Activated CD4-positive, alpha-beta T cell treated with anti-CD3 and anti-CD28 coated beads for 36 hours (primary cell): ENCODE results near the gene DCAF7. TPM values are rescaled to one million over a fixed set of nuclear protein-coding genes. Genes with fewer than 3 reads are reported as not detected.
A peak's percentile ranks its signal among the peaks of the same experiment; 100 is the strongest.

ENCODE experiments used
- ATAC-seq: fragments of 200-7000 bp; cut with Tn5 transposase; one replicate; pipeline ENCODE4 v1.10.0; 2021; ENCODE audit warnings: mild to moderate bottlenecking, moderate library complexity
- CTCF ChIA-PET: fragments of 350-600 bp; sonication (Branson Sonifier 250); formaldehyde crosslinking; loops from one replicate; lab custom pipeline; 2021; ENCODE audit warnings: antibody characterized with exemption; lab: Charles Lee
- POLR2A ChIA-PET: fragments of 350-600 bp; sonication (Branson Sonifier 250); formaldehyde crosslinking; loops from one replicate; lab custom pipeline; 2021; ENCODE audit warnings: antibody characterized with exemption, inconsistent platforms; lab: Charles Lee
- DNase-seq: peaks from one replicate; pipeline ENCODE4 v3.0.0-alpha.2; 2020
- H3K27ac Mint-ChIP-seq: one replicate; pipeline ENCODE4 v1.8.0; 2021; ENCODE audit warnings: mixed read lengths
- H3K27me3 Mint-ChIP-seq: one replicate; pipeline ENCODE4 v1.8.0; 2021; ENCODE audit warnings: mixed read lengths
- H3K36me3 Mint-ChIP-seq: one replicate; pipeline ENCODE4 v1.8.0; 2021; ENCODE audit warnings: low read depth, mixed read lengths
- H3K4me1 Mint-ChIP-seq: one replicate; pipeline ENCODE4 v1.8.0; 2021; ENCODE audit warnings: mixed read lengths
- H3K4me3 Mint-ChIP-seq: one replicate; pipeline ENCODE4 v1.8.0; 2021; ENCODE audit warnings: mild to moderate bottlenecking, moderate library complexity, mixed read lengths
- H3K9me3 Mint-ChIP-seq: one replicate; pipeline ENCODE4 v1.8.0; 2021; ENCODE audit warnings: low read depth, mixed read lengths
- intact Hi-C, 2 experiments: fragments of 100-400 bp; cut with DNase I in 1 of 2; cut with micrococcal nuclease in 1 of 2; formaldehyde crosslinking; loops; one replicate each; pipeline versions ENCODE4 v1.14.2 to v1.15.1; 2022 to 2024; cut with DNase I, micrococcal nuclease
- total RNA-seq, 2 experiments: library from RNA; stranded (reverse); gene quantifications; one replicate each; pipeline ENCODE4 v1.2.3, GENCODE V29; 2021

Gene DCAF7
- 100 to 1,000 TPM; 106 to 117 TPM for total RNA-seq

GRCh38 chr17:63549946-63550816 is at the start of gene DCAF7:
Gene DCAF7, plus strand, starts transcription at chr17:63550477. Its CDS starts 201 bp downstream, at chr17:63550678.
- POLR2A ChIA-PET = interaction anchor here (0.6 to 1.8 kb wide), 8 partner anchors 27 to 297 kb away, joined by 3 to 7 read pairs (median 4); partner anchors contain the start of genes ACE, KCNH6 and MAP3K3
- Mint-ChIP-seq H3K9me3 (no peaks in the 10 kb centered on the region), H3K4me3 (peak within 1 kb of the TSS; percentile 91), H3K36me3 (peaks cover 15% of the 10 kb centered on the region), H3K27ac (peak within 1 kb of the TSS; percentile 96), H3K27me3 (no peaks in the 10 kb centered on the region), H3K4me1 (peaks cover 32% of the 10 kb centered on the region)
- DNase-seq (peak; percentile 100), ATAC-seq (peak; percentile 94)
- CTCF ChIA-PET = interaction anchor here (0.7 to 2.6 kb wide), 9 partner anchors 15 to 1586 kb away, joined by 3 to 14 read pairs (median 3); partner anchors contain the start of gene TEX2
- intact Hi-C loops = loop anchor here (1.0 to 10.0 kb wide), 15 partner anchors 27 to 583 kb away; partner anchors contain the start of genes TACO1 (in 2 of the 2), ACE (in 1 of the 2), CCDC47 (in 1 of the 2) and CYB561 (in 1 of the 2)

- Mint-ChIP-seq H3K4me1 (no peaks in the 10 kb centered on the region), H3K27ac (no peak overlapping the region), H3K27me3 (peaks cover 31% of the 10 kb centered on the region), H3K36me3 (no peaks in the 10 kb centered on the region), H3K4me3 (no peak overlapping the region), H3K9me3 (peaks cover 5% of the 10 kb centered on the region)
- intact Hi-C loops = no loop called here
- ChIA-PET CTCF (interaction anchor here (0.5 kb wide), 1 partner anchor 179 kb away, joined by 3 read pairs; no protein-coding TSS in a partner anchor), POLR2A (no interaction called here)
- DNase-seq (no peak), ATAC-seq (no peak)
These were observed 49.5 kb upstream of the DCAF7 start for GRCh38 chr17:63500543-63501390.

- ChIA-PET POLR2A (no interaction called here), CTCF (interaction anchor here (0.7 to 1.5 kb wide), 5 partner anchors 26 to 213 kb away, joined by 3 to 6 read pairs (median 4); no protein-coding TSS in a partner anchor)
- Mint-ChIP-seq H3K4me1 (no peaks in the 10 kb centered on the region), H3K9me3 (peaks cover 6% of the 10 kb centered on the region), H3K4me3 (no peak overlapping the region), H3K27ac (no peak overlapping the region), H3K27me3 (peaks cover 38% of the 10 kb centered on the region), H3K36me3 (no peaks in the 10 kb centered on the region)
- ATAC-seq (no peak), DNase-seq (no peak)
- intact Hi-C loops = no loop called here
These were observed 47.0 kb upstream of the DCAF7 start for GRCh38 chr17:63503341-63503705.

GRCh38 chr17:63504261-63504660 is 46.0 kb upstream of the DCAF7 start:
- no peak overlapping the region for H3K4me3 Mint-ChIP-seq
- intact Hi-C loops = no loop called here
- no peak overlapping the region for H3K27ac Mint-ChIP-seq
- CTCF ChIA-PET = interaction anchor here (1.5 kb wide), 1 partner anchor 107 kb away, joined by 6 read pairs; no protein-coding TSS in a partner anchor
- DNase-seq (no peak), ATAC-seq (no peak)
- no peaks in the 10 kb centered on the region for H3K4me1 Mint-ChIP-seq
- no peaks in the 10 kb centered on the region for H3K36me3 Mint-ChIP-seq
- H3K27me3 Mint-ChIP-seq = peaks cover 38% of the 10 kb centered on the region
- peaks cover 6% of the 10 kb centered on the region for H3K9me3 Mint-ChIP-seq
- POLR2A ChIA-PET = no interaction called here

- peaks cover 6% of the 10 kb centered on the region for H3K9me3 Mint-ChIP-seq
- DNase-seq (no peak), ATAC-seq (no peak)
- H3K27ac Mint-ChIP-seq = no peak overlapping the region
- no peak overlapping the region for H3K4me3 Mint-ChIP-seq
- POLR2A ChIA-PET = no interaction called here
- intact Hi-C loops = no loop called here
- H3K27me3 Mint-ChIP-seq = peaks cover 38% of the 10 kb centered on the region
- H3K4me1 Mint-ChIP-seq = no peaks in the 10 kb centered on the region
- CTCF ChIA-PET = interaction anchor here (0.6 to 0.8 kb wide), 2 partner anchors 25 to 51 kb away, joined by 3 to 4 read pairs; no protein-coding TSS in a partner anchor
- H3K36me3 Mint-ChIP-seq = no peaks in the 10 kb centered on the region
These were observed 44.9 kb upstream of the DCAF7 start for GRCh38 chr17:63505341-63505740.

- ChIA-PET CTCF (no interaction called here), POLR2A (no interaction called here)
- Mint-ChIP-seq H3K27ac (no peak overlapping the region), H3K4me1 (no peaks in the 10 kb centered on the region), H3K9me3 (peaks cover 6% of the 10 kb centered on the region), H3K36me3 (no peaks in the 10 kb centered on the region), H3K4me3 (no peak overlapping the region), H3K27me3 (peaks cover 31% of the 10 kb centered on the region)
- intact Hi-C loops = no loop called here
- no peak for DNase-seq
- ATAC-seq = no peak
These were observed 43.6 kb upstream of the DCAF7 start for GRCh38 chr17:63506627-63507026.

GRCh38 chr17:63511331-63511730 is 38.9 kb upstream of the DCAF7 start:
- Mint-ChIP-seq H3K36me3 (no peaks in the 10 kb centered on the region), H3K9me3 (no peaks in the 10 kb centered on the region), H3K4me3 (no peak overlapping the region), H3K4me1 (no peaks in the 10 kb centered on the region), H3K27ac (no peak overlapping the region), H3K27me3 (peaks cover 7% of the 10 kb centered on the region)
- CTCF ChIA-PET = interaction anchor here (1.2 kb wide), 1 partner anchor 11 kb away, joined by 3 read pairs; no protein-coding TSS in a partner anchor
- DNase-seq = no peak
- intact Hi-C loops = no loop called here
- no peak for ATAC-seq
- POLR2A ChIA-PET = no interaction called here

- no peak for ATAC-seq
- POLR2A ChIA-PET = no interaction called here
- H3K4me1 Mint-ChIP-seq = peaks cover 9% of the 10 kb centered on the region
- no peak for DNase-seq
- H3K27me3 Mint-ChIP-seq = peaks cover 4% of the 10 kb centered on the region
- no peaks in the 10 kb centered on the region for H3K36me3 Mint-ChIP-seq
- no peak overlapping the region for H3K4me3 Mint-ChIP-seq
- CTCF ChIA-PET = interaction anchor here (1.2 kb wide), 1 partner anchor 10 kb away, joined by 3 read pairs; no protein-coding TSS in a partner anchor
- intact Hi-C loops = no loop called here
- no peak overlapping the region for H3K27ac Mint-ChIP-seq
- no peaks in the 10 kb centered on the region for H3K9me3 Mint-ChIP-seq
These were observed 37.9 kb upstream of the DCAF7 start for GRCh38 chr17:63512388-63512787.

GRCh38 chr17:63512896-63513644 is 37.2 kb upstream of the DCAF7 start:
- no peaks in the 10 kb centered on the region for H3K9me3 Mint-ChIP-seq
- POLR2A ChIA-PET = no interaction called here
- ATAC-seq = no peak
- H3K4me3 Mint-ChIP-seq = no peak overlapping the region
- no peaks in the 10 kb centered on the region for H3K36me3 Mint-ChIP-seq
- peaks cover 3% of the 10 kb centered on the region for H3K27me3 Mint-ChIP-seq
- peaks cover 11% of the 10 kb centered on the region for H3K4me1 Mint-ChIP-seq
- DNase-seq = no peak
- H3K27ac Mint-ChIP-seq = no peak overlapping the region
- intact Hi-C loops = no loop called here
- CTCF ChIA-PET = interaction anchor here (0.7 kb wide), 1 partner anchor 22 kb away, joined by 3 read pairs; no protein-coding TSS in a partner anchor

GRCh38 chr17:63514477-63514876 is 35.8 kb upstream of the DCAF7 start:
- Mint-ChIP-seq H3K4me1 (peaks cover 11% of the 10 kb centered on the region), H3K27me3 (peaks cover 3% of the 10 kb centered on the region), H3K27ac (no peak overlapping the region), H3K4me3 (no peak overlapping the region), H3K36me3 (no peaks in the 10 kb centered on the region), H3K9me3 (no peaks in the 10 kb centered on the region)
- DNase-seq (no peak), ATAC-seq (no peak)
- ChIA-PET POLR2A (no interaction called here), CTCF (interaction anchor here (1.0 kb wide), 1 partner anchor 67 kb away, joined by 3 read pairs; no protein-coding TSS in a partner anchor)
- intact Hi-C loops = no loop called here
